Measurements from ENCODE around the gene C19orf73.

- TF ChIP-seq CTCF (conservative IDR thresholded peaks at IDR 0.05 in 1 of 2, IDR thresholded peaks at IDR 0.05 in 1 of 2; ENCODE audit: low read depth in 1 of 2, low read length in 2 of 2), result no peak
- TF ChIP-seq EZH2 (IDR thresholded peaks at IDR 0.05; ENCODE audit: low read length, missing control alignments), result no peak
Observed at GRCh38 chr19:49080392-49080791, 38.6 kb downstream of the C19orf73 start.
